Measurements from ENCODE around the gene CEPT1. TPM values are rescaled to one million over a fixed set of nuclear protein-coding genes. Genes with fewer than 3 reads are reported as not detected.

CEPT1 gene
- total and polyA plus RNA-seq, 3 donors from 2014 or later = 25.0 to 69.4 (median 63.2) TPM

GRCh38 chr1:111183308-111184069, 43.5 kb downstream of the CEPT1 start:
- WGBS, 2 donors = 95 to 97% methylated on average over 6 of the region's 6 CpGs
- no peak for DNase-seq

GRCh38 chr1:111184663-111185062, 44.6 kb downstream of the CEPT1 start:
- no peak for DNase-seq
- intact Hi-C loops (cut with DNase I; ENCODE audit: low total_unique reads) = no loop called here
- Histone ChIP-seq H3K4me3 (no peak overlapping the region), H3K36me3 (ENCODE audit: low read depth, missing control alignments) (no peaks in the 10 kb centered on the region), H3K27me3 (no peaks in the 10 kb centered on the region), H3K9me3 (no peaks in the 10 kb centered on the region), H3K4me1 (no peaks in the 10 kb centered on the region), H3K27ac (no peak overlapping the region)
- TF ChIP-seq POLR2A (IDR thresholded peaks at IDR 0.05) = no peak
- TF ChIP-seq CTCF (IDR thresholded peaks at IDR 0.05) = no peak

More at GRCh38 chr1:111183308-111184069, 43.5 kb downstream of the CEPT1 start:
- intact Hi-C loops (cut with DNase I; ENCODE audit: low total_unique reads) = no loop called here
- TF ChIP-seq CTCF (IDR thresholded peaks at IDR 0.05) (no peak), POLR2A (IDR thresholded peaks at IDR 0.05) (no peak)
- Histone ChIP-seq H3K9me3 (no peaks in the 10 kb centered on the region), H3K4me3 (no peak overlapping the region), H3K27me3 (no peaks in the 10 kb centered on the region), H3K4me1 (no peaks in the 10 kb centered on the region), H3K36me3 (ENCODE audit: low read depth, missing control alignments) (no peaks in the 10 kb centered on the region), H3K27ac (no peak overlapping the region)

- Histone ChIP-seq H3K27ac (no peak overlapping the region), H3K4me1 (peaks cover 14% of the 10 kb centered on the region), H3K36me3 (ENCODE audit: low read depth, missing control alignments) (no peaks in the 10 kb centered on the region), H3K9me3 (no peaks in the 10 kb centered on the region), H3K27me3 (no peaks in the 10 kb centered on the region), H3K4me3 (no peak overlapping the region)
- intact Hi-C loops (cut with DNase I; ENCODE audit: low total_unique reads) = no loop called here
- TF ChIP-seq POLR2A (IDR thresholded peaks at IDR 0.05) (no peak), CTCF (IDR thresholded peaks at IDR 0.05) (no peak)
- no peak for DNase-seq
- 61 to 81% methylated on average over 2 of the region's 2 CpGs for WGBS, 2 donors
Measured at GRCh38 chr1:111190931-111191451, 51.0 kb downstream of the CEPT1 start.

- Histone ChIP-seq H3K9me3 (no peaks in the 10 kb centered on the region), H3K27me3 (no peaks in the 10 kb centered on the region), H3K27ac (no peak overlapping the region), H3K4me3 (no peak overlapping the region), H3K36me3 (ENCODE audit: low read depth, missing control alignments) (no peaks in the 10 kb centered on the region), H3K4me1 (peaks cover 14% of the 10 kb centered on the region)
- no peak for DNase-seq
- TF ChIP-seq CTCF (IDR thresholded peaks at IDR 0.05) = no peak
- no peak for TF ChIP-seq POLR2A (IDR thresholded peaks at IDR 0.05)
- WGBS, 2 donors = 46 to 59% methylated on average over 3 of the region's 3 CpGs
- intact Hi-C loops (cut with DNase I; ENCODE audit: low total_unique reads) = no loop called here
Measured at GRCh38 chr1:111191496-111191895, 51.5 kb downstream of the CEPT1 start.

- TF ChIP-seq CTCF (IDR thresholded peaks at IDR 0.05) (no peak), POLR2A (IDR thresholded peaks at IDR 0.05) (no peak)
- H3K27ac ChIP-seq = no peak overlapping the region
- WGBS, 2 donors = 89 to 94% methylated on average over 4 to 5 of the region's 5 CpGs
- H3K4me3 ChIP-seq = no peak overlapping the region
- peaks cover 14% of the 10 kb centered on the region for H3K4me1 ChIP-seq
- H3K27me3 ChIP-seq = no peaks in the 10 kb centered on the region
- no peaks in the 10 kb centered on the region for H3K9me3 ChIP-seq
- intact Hi-C loops (cut with DNase I; ENCODE audit: low total_unique reads) = no loop called here
- H3K36me3 ChIP-seq (ENCODE audit: low read depth, missing control alignments) = no peaks in the 10 kb centered on the region
- DNase-seq = no peak
Measured at GRCh38 chr1:111192074-111192473, 52.1 kb downstream of the CEPT1 start.

Measured in testis (tissue), 3 donors.